ENCODE measurements around the gene HOXB8.

Gene HOXB8

DNA sequence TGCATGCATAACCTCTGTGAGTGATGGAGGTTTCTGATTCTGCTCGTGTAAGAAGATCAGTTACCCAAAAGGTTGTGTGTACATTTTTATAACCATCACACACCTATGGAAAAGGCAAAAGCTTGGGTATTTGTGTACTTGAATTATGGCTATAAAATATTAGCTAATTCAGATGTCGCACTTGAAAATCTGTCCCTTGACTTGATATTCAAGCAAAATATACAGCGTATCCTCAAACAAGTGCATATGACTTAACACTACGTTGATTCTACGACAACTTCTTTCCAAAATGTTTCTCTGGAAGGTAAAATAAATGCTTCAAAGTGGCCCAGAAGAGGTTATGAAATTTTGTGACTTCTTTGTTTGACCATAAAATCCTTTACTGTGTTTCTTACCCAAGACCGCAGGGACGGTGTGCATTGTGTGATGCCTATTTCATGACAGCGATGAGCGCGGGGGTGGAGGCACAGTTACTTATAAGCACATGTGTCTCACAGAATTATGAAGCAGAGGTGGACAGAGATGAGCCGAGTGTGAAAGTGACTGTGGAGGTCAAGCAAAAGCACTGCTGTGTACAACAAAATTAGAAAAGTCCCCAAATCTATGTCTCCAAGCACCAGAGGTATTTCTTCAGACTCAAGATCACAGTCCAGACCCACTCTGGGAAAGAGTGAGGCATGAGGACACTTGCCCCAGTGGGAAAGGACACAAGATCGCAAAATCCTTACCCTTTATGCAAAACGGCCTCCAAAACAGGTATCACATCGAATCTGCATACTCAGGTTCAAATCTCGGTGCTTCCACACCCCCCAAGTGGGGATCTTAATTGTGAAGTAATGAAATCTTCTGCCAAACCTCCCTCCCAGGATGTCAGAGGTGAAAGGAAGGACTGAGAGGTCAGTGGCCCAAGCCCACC, 15.2 kb upstream of the HOXB8 start:
- Histone ChIP-seq H3K9me2 (replicated peaks; ENCODE audit: insufficient read depth, low read length) (no peaks in the 10 kb centered on the region), H3K9ac (ENCODE audit: low read length) (no peak overlapping the region), H3K27me3 (ENCODE audit: low read length) (no peaks in the 10 kb centered on the region), H3K27ac (ENCODE audit: low read depth, low read length) (no peak overlapping the region), H3K9me3 (ENCODE audit: insufficient read depth, low read length) (no peaks in the 10 kb centered on the region), H3K36me3 (ENCODE audit: low read length) (no peaks in the 10 kb centered on the region), H3K4me3 (ENCODE audit: insufficient read depth, low read length, poor library complexity, severe bottlenecking) (no peak overlapping the region), H2AFZ (ENCODE audit: low read depth, low read length, severe bottlenecking) (no peak overlapping the region), H3K79me2 (ENCODE audit: insufficient read depth, low read length) (no peaks in the 10 kb centered on the region), H4K20me1 (ENCODE audit: low read depth, low read length) (no peaks in the 10 kb centered on the region), H3K4me2 (ENCODE audit: low read depth, low read length, poor library complexity, severe bottlenecking) (no peak overlapping the region), H3F3A (ENCODE audit: insufficient read depth) (no peaks in the 10 kb centered on the region)
- TF ChIP-seq EZH2phosphoT487 (conservative IDR thresholded peaks at IDR 0.05; ENCODE audit: low read length), result no peak
- TF ChIP-seq, protein P1, sequence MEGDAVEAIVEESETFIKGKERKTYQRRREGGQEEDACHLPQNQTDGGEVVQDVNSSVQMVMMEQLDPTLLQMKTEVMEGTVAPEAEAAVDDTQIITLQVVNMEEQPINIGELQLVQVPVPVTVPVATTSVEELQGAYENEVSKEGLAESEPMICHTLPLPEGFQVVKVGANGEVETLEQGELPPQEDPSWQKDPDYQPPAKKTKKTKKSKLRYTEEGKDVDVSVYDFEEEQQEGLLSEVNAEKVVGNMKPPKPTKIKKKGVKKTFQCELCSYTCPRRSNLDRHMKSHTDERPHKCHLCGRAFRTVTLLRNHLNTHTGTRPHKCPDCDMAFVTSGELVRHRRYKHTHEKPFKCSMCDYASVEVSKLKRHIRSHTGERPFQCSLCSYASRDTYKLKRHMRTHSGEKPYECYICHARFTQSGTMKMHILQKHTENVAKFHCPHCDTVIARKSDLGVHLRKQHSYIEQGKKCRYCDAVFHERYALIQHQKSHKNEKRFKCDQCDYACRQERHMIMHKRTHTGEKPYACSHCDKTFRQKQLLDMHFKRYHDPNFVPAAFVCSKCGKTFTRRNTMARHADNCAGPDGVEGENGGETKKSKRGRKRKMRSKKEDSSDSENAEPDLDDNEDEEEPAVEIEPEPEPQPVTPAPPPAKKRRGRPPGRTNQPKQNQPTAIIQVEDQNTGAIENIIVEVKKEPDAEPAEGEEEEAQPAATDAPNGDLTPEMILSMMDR (IDR thresholded peaks at IDR 0.05; ENCODE audit: insufficient read depth, low read length, poor library complexity, severe bottlenecking), result no peak

DNA sequence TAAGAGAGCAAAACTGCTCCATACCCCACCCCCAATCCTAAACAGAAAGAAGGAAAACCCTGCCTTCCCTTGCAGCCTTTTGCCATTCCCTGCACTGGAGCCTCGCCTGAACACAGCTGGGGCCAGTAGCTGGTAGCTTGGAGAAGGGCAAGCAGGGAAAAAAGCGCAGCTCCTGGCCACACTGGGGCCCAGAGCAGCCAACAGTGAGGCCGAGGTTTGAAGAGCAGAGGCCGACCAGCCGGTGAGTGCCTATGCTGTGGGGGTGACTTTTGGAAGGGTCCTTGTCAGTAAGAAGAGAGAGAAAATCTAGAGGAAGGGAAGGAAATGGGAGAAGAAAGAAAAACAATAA, 14.3 kb upstream of the HOXB8 start:
- Histone ChIP-seq H3K4me2 (ENCODE audit: low read depth, low read length, poor library complexity, severe bottlenecking) (no peak overlapping the region), H3K36me3 (ENCODE audit: low read length) (no peaks in the 10 kb centered on the region), H3K9me3 (ENCODE audit: insufficient read depth, low read length) (no peaks in the 10 kb centered on the region), H3K27me3 (ENCODE audit: low read length) (no peaks in the 10 kb centered on the region), H2AFZ (ENCODE audit: low read depth, low read length, severe bottlenecking) (no peak overlapping the region), H3K9me2 (replicated peaks; ENCODE audit: insufficient read depth, low read length) (no peaks in the 10 kb centered on the region), H4K20me1 (ENCODE audit: low read depth, low read length) (no peaks in the 10 kb centered on the region), H3F3A (ENCODE audit: insufficient read depth) (no peaks in the 10 kb centered on the region), H3K4me3 (ENCODE audit: insufficient read depth, low read length, poor library complexity, severe bottlenecking) (no peak overlapping the region), H3K27ac (ENCODE audit: low read depth, low read length) (no peak overlapping the region), H3K9ac (ENCODE audit: low read length) (no peak overlapping the region), H3K79me2 (ENCODE audit: insufficient read depth, low read length) (no peaks in the 10 kb centered on the region)
- TF ChIP-seq, protein P1 (IDR thresholded peaks at IDR 0.05; ENCODE audit: insufficient read depth, low read length, poor library complexity, severe bottlenecking), result no peak
- TF ChIP-seq EZH2phosphoT487 (conservative IDR thresholded peaks at IDR 0.05; ENCODE audit: low read length), result no peak

DNA sequence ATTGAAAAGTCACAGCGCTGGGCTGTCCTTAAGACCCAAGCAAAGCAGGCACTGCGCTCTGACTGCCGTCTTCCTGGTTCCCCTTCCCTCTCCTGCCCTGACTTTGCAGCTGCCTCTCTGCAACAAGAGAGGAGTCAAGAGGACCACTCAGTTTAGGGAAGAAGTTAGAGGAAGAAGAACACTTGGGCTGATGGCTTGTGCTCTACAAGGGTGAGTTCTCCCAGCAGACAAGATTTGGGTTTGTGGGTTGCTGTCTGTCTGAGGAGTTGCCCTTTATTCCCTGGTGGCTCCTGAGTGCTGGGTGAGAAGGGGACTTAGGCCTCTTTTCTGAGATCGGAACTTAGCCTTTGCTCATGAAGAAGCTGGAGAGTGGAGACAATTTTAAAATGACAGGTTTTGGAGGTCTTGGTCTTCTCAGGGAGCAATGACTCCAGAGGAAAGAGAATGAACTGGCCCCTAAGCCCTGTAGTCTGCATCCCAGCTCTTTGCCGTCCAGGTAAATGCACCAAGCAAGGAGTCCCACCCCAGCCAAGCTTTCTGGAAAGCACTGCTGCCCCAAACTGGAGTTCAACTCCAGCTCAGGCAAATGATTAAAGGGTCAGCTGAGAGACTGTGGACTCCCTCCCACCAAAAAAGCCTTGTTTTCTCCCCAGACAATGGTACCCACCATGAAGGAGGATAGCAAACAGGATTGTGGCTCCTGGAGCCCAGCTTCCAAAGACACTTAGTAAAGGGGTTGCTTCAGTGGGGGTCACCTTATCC, 13.7 kb upstream of the HOXB8 start:
- Histone ChIP-seq H3K27me3 (ENCODE audit: low read length) (no peaks in the 10 kb centered on the region), H4K20me1 (ENCODE audit: low read depth, low read length) (no peaks in the 10 kb centered on the region), H3K9me3 (ENCODE audit: insufficient read depth, low read length) (no peaks in the 10 kb centered on the region), H3K27ac (ENCODE audit: low read depth, low read length) (no peak overlapping the region), H3K79me2 (ENCODE audit: insufficient read depth, low read length) (no peaks in the 10 kb centered on the region), H3K36me3 (ENCODE audit: low read length) (no peaks in the 10 kb centered on the region), H2AFZ (ENCODE audit: low read depth, low read length, severe bottlenecking) (no peak overlapping the region), H3F3A (ENCODE audit: insufficient read depth) (no peaks in the 10 kb centered on the region), H3K9me2 (replicated peaks; ENCODE audit: insufficient read depth, low read length) (no peaks in the 10 kb centered on the region), H3K4me2 (ENCODE audit: low read depth, low read length, poor library complexity, severe bottlenecking) (no peak overlapping the region), H3K4me3 (ENCODE audit: insufficient read depth, low read length, poor library complexity, severe bottlenecking) (no peak overlapping the region), H3K9ac (ENCODE audit: low read length) (no peak overlapping the region)
- TF ChIP-seq, protein P1 (IDR thresholded peaks at IDR 0.05; ENCODE audit: insufficient read depth, low read length, poor library complexity, severe bottlenecking), result no peak
- TF ChIP-seq EZH2phosphoT487 (conservative IDR thresholded peaks at IDR 0.05; ENCODE audit: low read length), result no peak

All from SU-DHL-6 (cell line).